ENCODE measurements around the gene PPP1R14B. TPM values are rescaled to one million over a fixed set of nuclear protein-coding genes. Genes with fewer than 3 reads are reported as not detected.

The PPP1R14B gene
- total RNA-seq, 2 donors from 2014 or later: 87.7 to 112 TPM

- H3K27ac ChIP-seq: no peak overlapping the region
- no peaks in the 10 kb centered on the region for H3K9me3 ChIP-seq
- intact Hi-C loops (cut with DNase I): no loop called here
- no peak overlapping the region for H3K4me3 ChIP-seq
- 36% methylated on average over 31 to 36 of the region's 42 CpGs for WGBS, 2 donors
- peaks cover 0 to 33% of the 10 kb centered on the region in 2 donors for H3K27me3 ChIP-seq
- no peak for DNase-seq
- peaks cover 16% of the 10 kb centered on the region for H3K4me1 ChIP-seq
- no peak for ATAC-seq
- TF ChIP-seq CTCF (IDR thresholded peaks at IDR 0.05): no peak
- no peak for TF ChIP-seq POLR2A (IDR thresholded peaks at IDR 0.05)
- no peaks in the 10 kb centered on the region for H3K36me3 ChIP-seq (replicated peaks in 1 of 2; ENCODE audit: insufficient read depth in 1 of 2, low read depth in 2 of 2)
Measured at GRCh38 chr11:64292460-64293254, 45.9 kb upstream of the PPP1R14B start.

GRCh38 chr11:64291752-64292459, 45.2 kb upstream of the PPP1R14B start:
- no peaks in the 10 kb centered on the region for H3K36me3 ChIP-seq (replicated peaks in 1 of 2; ENCODE audit: insufficient read depth in 1 of 2, low read depth in 2 of 2)
- H3K27me3 ChIP-seq: peaks cover 0 to 25% of the 10 kb centered on the region in 2 donors
- 1 to 6% methylated on average over 7 to 96 of the region's 96 CpGs for WGBS, 2 donors
- no peak overlapping the region for H3K27ac ChIP-seq
- TF ChIP-seq CTCF (IDR thresholded peaks at IDR 0.05) (no peak), POLR2A (IDR thresholded peaks at IDR 0.05) (no peak)
- no peaks in the 10 kb centered on the region for H3K9me3 ChIP-seq
- intact Hi-C loops (cut with DNase I): no loop called here
- no peak for DNase-seq
- ATAC-seq: peak; percentile 23
- peaks cover 16% of the 10 kb centered on the region for H3K4me1 ChIP-seq
- H3K4me3 ChIP-seq: no peak overlapping the region

- Histone ChIP-seq H3K27me3 (peaks cover 0 to 21% of the 10 kb centered on the region in 2 donors), H3K9me3 (no peaks in the 10 kb centered on the region), H3K36me3 (replicated peaks in 1 of 2; ENCODE audit: insufficient read depth in 1 of 2, low read depth in 2 of 2) (no peaks in the 10 kb centered on the region), H3K4me1 (peaks cover 22% of the 10 kb centered on the region), H3K27ac (no peak within 1 kb of the TSS), H3K4me3 (no peak within 1 kb of the TSS)
- no peak for TF ChIP-seq CTCF (IDR thresholded peaks at IDR 0.05)
- TF ChIP-seq POLR2A (IDR thresholded peaks at IDR 0.05): no peak
- intact Hi-C loops (cut with DNase I): no loop called here
- DNase-seq (no peak), ATAC-seq (no peak)
- 10% methylated on average over 27 of the region's 45 CpGs; no CpG with 5 or more reads in 1 of the 2 donors for WGBS, 2 donors
Measured at GRCh38 chr11:64291262-64291751, 44.6 kb upstream of the PPP1R14B start, which contains the start of gene KCNK4. Gene KCNK4 (plus strand): TSS chr11:64291302. CDS start chr11:64293019, 1,717 bp downstream.

GRCh38 chr11:64290352-64291261, 43.9 kb upstream of the PPP1R14B start:
- Histone ChIP-seq H3K9me3 (no peaks in the 10 kb centered on the region), H3K4me1 (peaks cover 27% of the 10 kb centered on the region), H3K36me3 (replicated peaks in 1 of 2; ENCODE audit: insufficient read depth in 1 of 2, low read depth in 2 of 2) (no peaks in the 10 kb centered on the region), H3K4me3 (no peak overlapping the region), H3K27me3 (peaks cover 0 to 21% of the 10 kb centered on the region in 2 donors), H3K27ac (no peak overlapping the region)
- intact Hi-C loops (cut with DNase I): no loop called here
- DNase-seq (no peak), ATAC-seq (no peak)
- TF ChIP-seq CTCF (IDR thresholded peaks at IDR 0.05) (no peak), POLR2A (IDR thresholded peaks at IDR 0.05) (no peak)
- 54 to 59% methylated on average over 4 to 10 of the region's 10 CpGs for WGBS, 2 donors
